Measurements from ENCODE around the gene KIF5C.

The KIF5C gene

DNA sequence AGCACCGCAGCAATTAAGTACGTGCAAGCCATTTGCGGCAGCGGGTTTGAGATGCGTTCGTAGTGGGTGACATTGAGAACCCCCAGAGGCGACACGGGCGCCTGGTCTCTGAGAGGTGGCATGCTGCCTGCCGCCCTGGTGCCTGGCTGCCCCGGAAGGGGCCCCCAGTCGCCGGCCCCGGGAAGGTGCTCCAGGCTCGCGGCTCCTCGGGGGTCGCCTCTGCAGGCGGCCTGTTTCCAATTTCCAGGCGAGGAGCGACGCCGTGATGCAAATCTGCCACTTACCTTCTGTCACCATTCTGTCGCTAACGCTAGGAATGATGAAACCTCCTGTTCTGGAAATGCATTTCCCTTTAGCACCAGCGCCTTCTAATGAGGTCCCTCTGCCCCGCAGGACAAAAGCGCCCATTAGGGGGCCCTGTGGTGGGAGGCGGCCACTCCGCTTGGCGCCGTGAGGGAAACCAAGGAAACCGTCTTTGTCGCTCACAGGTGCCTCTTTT lies 13.0 kb downstream of the KIF5C start:
- DNase-seq, result no peak

DNA sequence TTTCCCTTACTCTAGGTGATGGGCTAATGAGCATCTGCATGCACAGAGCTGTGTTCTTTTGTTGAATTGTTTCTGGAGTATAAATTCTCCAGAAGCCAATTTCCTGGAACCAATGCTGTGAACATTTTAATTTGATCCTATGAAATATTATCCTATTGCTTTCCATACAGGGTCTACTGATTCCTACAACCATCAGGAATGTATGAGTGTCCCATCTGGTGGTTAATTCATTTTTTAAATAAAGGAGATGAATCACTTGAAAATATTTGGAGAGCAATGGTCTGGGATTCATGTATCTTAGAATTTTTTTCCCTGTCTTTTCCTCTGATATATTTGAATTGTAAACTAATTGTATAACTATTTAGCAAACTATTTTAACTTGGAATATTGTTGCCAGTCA lies 14.0 kb downstream of the KIF5C start:
- DNase-seq, result no peak

DNA sequence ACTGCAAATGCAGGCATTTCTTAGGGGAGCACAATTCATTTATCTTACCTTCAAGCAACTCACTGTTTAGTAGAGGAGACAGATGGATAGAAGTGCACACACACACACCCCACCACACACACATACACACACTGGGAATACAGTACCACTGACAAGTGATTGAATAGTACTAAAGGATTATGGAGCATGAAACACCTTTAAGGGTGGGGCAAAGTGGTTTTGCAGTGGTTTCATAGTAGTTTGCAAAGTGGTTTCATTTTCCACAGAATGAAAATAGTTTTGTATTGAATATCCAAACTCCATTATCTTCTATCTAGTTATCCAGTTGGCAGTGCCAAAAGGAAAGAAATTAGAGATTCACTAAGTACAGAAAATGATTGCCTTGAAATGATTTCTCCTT lies 18.9 kb downstream of the KIF5C start:
- DNase-seq, result no peak

DNA sequence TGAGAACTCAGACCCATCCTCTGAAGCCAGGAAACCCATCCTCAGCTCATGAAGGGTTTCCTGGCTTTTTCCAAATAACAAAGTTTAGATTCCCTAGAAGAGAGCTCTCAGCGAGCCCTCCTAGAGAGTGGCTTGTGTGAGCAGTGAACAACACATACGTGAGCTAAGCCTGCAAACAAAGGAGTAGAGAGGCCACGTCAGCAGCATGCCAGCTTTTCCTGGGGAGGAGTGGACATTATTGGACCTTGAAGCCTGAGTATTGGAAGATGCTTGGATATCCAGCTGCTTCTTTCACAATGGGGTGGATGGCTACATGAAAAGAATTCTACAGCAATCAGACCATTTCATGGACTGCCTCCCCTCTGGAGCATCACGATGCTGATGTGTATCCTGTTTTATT lies 21.1 kb downstream of the KIF5C start:
- DNase-seq, result no peak

DNA sequence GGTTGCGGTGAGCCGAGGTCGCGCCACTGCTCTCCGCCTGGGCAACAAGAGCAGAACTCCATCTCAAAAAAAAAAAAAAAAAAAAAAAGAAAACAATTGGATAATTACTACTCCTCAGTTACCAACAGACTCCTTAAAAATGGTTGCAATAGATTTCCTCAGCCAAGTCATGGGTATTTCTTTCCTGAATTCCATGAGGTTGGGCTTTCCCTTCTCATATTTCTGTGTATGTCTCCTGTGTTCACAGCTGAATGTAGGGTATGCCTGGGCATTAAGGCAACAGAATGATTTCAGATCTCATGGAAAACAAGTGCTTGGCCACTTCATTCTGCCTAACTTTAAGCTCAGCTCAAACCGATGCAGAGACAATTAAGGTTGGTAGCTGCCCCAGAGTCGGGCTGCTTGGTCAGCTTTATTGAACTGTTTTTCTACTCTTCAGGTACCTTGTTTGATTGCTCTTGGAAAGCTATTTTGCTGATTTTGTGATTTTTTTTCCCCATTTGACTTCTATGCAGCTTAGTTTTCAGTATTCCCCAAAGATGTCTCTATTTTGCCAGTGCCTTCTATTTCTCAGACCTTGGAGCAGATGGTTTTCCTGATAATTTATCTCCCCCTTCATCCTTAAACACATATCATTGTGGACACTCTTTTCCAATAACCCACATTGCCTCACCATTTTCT lies 24.8 kb downstream of the KIF5C start:
- no peak for DNase-seq

DNA sequence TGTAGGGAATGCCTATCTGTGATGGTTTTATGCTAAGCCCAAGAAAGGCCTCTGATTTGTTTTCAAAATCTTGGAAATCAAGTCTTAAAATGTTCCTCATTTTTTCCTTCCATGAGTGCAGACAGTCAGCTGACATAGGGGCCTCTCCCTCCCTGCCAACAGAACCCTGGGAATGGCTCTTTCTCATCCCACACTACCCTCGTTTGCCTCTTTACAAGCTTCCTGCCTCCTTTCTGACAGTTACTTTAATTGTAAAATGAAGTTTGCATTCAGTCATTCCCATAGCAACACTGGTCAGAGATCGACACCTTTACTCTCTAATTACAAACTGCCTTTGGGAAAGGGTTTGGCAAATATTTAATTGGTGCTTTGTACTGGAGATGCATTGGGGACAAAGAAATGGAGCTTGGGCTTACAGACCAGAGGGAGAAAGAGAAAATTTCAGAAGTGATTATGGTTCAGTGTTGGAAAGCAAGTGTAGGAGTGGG lies 25.4 kb downstream of the KIF5C start:
- DNase-seq, result no peak

DNA sequence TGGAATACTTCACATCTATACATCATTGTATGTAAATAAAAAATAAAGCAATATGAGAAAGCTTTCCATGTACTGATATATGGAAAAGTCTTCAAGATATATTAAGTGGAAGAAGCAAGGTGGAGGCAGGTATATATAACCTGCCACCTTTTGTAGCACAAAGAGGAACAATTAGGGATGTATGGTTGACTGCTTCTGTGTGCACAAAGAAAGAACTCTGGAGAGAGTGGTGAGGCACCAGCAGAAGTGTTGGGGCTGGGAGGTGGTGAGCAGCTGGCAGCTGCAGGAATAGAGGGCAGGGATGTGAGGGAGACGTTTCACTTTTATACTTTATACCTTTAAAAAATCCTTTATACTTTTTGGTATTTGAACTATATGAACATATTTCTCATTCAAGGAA lies 26.1 kb downstream of the KIF5C start:
- no peak for DNase-seq

DNA sequence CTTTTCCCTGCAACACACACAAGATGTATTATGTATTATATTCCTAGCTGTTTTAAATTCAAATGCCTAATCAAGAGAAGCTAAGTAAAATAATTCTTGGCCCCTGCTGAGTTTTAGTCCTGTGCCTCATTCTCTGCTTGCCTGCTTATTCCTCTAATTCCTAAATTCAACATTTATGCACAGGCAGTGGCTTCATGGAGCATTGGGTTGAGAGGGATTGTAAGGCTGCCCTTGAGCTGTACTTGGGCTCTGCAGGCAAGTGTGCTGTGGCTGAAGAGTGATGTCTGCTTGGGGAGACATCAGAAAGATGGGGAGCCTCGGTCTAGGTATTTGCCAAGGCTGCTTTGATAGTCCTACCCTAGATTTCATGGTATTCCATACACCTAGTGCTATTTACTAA lies 27.8 kb downstream of the KIF5C start:
- no peak for DNase-seq

DNA sequence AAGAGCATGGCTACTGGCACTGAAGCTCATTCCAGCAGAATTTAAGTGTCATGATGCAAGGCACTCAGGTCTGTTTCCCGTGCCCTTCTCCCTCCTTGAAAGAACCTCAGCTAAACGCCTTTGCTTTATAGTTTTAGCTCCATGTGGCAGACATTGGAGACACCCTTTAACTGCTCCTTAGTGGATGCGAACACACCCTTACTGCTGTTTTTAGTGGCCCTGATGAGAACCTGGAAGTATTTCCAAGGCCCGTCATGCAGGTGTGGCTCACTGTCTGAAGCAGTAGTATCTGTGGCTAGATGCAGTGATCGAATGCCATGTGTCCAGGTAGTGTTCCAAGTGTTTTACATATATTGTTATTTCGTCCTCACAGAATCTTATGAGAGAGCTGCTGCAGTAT lies 28.3 kb downstream of the KIF5C start:
- DNase-seq, result no peak

DNA sequence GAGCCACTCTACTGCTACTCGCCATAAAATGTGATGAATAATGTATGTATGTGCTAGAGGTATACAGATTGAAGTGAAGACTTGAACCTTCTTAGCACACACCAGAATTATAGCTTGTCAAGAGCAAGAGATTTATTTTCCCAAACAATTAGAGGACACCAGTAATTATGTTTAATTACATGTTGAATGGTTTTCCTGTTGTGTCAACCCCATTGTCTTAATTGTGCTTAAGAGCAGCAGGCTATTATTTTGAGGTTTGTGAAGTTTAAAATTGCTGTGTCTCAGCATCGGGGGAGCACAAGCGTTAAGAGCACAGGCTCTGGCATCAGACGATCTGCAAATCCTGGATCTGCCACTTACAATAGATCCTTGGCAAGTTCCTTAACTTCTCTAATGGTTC lies 29.0 kb downstream of the KIF5C start:
- DNase-seq, result no peak

DNA sequence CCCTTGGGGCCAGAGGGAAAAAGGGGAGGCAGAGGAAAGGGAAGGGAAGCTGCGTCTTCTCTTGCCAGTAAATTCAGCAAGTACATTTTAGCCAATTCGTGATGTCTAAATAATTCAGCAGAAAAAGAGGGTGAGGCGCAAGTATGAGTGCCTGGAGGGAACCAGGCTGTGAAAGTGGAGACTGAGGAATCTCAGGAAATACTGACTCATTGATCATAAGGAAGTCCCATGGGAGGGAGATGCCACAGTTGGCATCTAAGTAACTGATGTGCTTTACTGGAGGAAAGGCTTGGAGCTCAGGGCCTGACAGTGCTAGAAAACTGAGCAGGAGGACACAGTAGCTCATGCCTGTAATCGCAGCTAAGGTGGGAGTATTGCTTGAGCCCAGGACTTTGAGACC lies 31.1 kb downstream of the KIF5C start:
- no peak for DNase-seq

DNA sequence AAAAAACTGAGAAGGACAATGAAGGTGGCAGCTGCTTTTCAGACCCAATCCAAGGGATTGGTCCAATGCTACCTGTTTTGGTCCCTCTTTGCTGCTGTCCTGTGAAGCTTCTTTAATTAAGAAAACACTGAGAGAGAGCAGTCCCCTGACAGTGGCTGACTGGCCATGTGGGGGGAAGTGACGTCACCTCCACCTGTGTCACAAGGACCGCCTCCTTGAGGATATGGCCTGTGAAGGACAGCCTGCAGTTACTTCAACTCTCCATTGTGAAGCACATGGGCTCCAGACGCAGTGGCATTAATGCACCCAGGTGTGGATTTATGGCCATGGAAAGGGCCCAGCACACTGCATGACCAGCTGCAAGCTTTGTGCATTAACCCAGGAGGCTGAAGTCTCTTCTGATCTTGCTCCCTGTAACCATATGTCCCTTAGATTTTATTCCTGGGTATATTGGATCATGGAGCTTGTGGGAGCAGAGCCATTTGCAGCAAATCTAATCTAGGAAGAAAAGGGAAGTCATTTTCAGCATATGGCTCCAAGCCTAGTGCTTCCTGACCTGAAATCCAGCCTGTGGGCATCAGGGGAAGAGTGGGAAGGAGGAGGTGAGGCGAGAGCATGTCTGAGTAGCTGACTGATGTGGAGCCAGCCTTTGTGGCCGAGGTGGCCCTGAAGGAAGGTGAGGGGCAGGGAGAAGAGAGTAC lies 32.2 kb downstream of the KIF5C start:
- no peak for DNase-seq

DNA sequence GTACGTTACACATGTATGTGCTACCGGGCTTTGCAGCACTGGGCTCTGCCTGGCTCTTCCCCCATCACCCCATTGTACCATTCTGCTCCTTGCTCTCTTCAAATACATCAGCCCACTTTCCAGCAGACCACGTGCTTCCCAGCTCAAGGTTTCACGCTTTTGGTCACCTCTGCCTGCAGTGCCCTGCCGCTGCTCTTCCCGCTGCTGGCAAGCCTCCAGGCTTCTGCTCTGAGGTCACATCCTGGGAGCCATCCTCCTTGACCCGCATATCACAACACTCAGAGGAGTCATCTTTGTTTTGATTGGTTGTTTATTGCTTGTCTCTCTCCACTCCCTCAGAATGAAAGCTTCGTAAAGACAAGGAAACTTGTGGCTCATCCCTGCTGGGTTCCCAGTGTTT lies 34.1 kb downstream of the KIF5C start:
- DNase-seq, result no peak

DNA sequence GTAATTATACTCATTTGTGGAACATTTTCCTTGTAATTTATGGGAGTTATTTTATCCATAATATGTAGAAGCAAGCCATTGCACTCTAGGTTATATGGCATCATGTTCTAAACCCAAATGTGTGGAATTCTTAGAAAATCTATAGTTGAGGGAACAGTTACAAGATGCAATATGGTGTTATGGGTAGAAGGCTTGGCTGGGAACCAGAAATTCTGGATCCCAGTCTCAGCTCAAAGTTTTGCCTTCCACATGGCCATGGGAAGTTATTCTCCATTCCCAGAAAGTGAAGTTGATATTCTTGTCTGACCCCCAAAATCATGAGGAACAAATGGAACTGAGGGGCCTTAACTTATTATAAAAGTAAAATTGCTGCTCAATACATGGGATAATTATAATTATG lies 38.0 kb downstream of the KIF5C start:
- DNase-seq, result no peak

DNA sequence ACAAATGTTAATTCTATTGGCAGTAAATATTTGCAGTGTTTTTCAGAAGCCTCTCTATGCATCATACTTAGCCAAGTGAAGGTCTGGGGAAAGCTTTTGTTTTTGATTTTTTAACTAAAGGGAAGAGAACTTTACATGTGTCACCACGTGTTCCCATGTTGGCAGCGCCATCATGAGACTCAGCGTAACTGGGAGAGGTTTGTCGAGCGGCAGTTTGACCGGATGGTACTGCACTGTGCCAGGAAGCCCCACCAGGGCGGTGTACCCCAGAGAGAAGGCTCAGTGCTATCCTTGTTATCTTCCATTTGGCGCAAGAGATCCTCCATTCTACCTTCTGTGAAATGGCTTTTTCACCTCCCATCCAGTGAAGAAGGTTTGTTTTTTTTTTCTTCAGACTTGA lies 38.5 kb downstream of the KIF5C start:
- DNase-seq, result no peak

DNA sequence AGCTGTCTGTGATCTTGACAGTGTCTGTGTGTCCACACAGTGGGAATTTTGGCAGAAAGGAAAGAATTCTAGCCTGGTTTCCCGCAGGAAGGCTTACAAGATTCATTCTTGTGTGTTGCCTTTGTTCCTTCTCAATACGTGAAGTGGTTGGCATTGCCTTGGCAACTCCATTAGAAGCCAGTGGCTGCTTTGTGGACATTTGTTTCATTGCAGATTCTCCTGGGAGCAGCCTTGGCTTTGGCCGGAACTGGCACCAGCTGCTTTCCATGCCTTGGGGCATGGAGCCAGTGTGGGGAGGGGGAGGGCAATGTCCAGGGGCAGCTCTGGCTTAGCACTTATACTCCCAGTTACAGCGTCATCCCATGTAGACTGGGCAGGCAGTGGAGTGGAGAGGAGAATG lies 39.4 kb downstream of the KIF5C start:
- no peak for DNase-seq

DNA sequence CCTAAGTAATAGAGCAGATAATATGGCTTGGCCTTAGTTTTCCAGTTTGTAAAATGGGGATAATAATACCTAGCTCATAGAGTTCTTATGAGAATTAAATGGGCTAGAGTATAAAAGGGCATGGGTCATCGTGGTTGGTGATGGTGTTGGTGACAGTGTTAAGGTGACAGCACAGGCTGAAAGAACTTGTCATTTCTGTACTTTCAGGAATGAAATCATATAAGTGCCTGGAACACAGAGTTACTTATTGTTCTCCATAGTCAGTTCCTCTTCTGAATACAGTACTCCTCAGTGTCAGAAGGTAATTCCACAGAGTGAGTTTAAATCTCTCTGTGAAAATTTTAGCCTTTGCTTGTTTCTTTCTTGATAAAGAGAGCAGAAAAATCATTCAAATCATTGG lies 42.4 kb downstream of the KIF5C start:
- DNase-seq, result no peak

DNA sequence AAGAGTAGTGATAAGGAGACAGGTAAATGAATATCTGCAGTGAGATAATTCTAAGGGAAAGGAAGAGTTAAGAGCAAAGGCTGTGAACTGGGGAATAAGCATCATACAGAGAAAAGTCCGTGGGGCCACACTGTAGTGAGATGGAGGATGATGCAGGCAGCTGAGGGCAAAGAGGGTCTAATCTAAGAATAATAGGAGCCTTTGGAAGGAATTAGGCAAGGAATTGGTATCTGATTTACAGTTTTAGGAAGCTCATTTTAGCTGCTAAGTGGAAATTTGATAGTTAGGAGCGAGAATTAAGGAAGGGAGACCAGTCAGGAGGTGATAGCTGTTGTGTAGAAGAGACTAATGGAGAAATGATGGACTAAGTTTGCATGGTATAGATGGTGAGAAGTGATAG lies 43.5 kb downstream of the KIF5C start:
- DNase-seq, result no peak

DNA sequence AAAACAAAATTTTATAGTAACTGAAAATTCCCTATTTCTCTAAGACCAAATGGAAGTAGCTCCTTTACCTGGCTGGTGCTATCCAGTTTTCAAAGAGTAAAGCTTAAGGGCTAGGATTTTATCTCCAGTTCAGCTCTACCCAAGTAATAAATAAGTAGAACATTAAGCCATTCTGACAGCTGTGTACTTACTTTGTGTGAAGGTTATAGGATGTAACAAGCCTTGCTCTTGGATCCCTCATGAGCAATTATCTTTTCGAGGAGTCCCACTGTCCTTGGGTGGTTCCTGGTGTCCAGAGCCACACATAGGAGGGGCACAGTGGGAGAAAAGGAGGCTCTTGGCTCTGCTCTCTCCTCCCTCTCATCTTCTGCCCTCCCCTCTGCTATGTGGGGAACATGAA lies 45.5 kb downstream of the KIF5C start:
- no peak for DNase-seq

DNA sequence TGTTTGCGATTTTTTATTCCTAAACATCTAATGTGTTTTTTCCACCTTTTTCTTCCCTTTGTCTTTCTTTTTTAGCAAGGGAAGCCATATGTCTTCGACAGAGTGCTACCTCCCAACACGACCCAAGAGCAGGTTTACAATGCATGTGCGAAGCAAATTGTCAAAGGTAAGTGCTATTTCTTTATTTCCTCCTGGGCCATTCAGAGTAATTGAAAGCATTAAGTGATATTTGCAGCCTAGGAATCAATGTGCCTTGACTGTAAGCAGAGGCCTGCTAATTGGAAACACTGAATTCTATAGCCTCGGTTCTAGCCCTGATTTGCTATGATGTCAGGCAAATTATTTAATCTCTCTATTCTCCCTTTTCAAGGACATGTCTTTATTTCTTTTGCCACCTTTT lies 47.0 kb downstream of the KIF5C start:
- no peak for DNase-seq

DNA sequence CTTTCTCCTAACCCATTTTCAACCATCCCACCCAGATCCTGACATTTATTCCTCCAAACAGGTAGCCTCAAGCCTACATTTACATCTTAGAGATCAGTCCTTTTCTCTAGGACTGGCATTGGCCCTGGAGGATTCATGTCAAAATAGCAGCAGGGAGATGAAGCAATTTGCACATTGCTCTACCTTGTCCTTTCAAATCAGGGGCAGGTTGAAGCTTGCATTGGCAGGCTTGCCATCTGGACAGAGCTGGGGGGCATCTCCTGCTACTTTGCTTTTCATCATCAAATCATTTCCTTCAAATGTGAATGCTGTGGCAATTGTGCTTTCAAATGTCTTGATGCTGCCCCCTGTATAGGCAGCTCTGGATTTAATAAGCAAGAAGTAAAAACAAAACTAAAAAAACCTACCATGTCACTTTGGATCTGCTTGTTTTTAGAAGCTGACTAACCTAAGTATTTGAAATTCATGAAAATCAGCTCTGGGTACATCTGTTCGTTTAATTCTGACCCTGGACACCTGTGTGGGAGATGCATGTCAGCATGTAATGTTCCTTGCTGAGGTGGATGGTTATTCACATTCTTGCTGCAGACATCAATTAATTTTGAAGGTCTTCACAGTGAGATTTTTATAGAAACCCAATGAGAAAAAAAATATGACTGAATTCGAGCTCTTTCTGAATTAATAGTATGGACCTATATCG lies 47.9 kb downstream of the KIF5C start:
- DNase-seq, result no peak

DNA sequence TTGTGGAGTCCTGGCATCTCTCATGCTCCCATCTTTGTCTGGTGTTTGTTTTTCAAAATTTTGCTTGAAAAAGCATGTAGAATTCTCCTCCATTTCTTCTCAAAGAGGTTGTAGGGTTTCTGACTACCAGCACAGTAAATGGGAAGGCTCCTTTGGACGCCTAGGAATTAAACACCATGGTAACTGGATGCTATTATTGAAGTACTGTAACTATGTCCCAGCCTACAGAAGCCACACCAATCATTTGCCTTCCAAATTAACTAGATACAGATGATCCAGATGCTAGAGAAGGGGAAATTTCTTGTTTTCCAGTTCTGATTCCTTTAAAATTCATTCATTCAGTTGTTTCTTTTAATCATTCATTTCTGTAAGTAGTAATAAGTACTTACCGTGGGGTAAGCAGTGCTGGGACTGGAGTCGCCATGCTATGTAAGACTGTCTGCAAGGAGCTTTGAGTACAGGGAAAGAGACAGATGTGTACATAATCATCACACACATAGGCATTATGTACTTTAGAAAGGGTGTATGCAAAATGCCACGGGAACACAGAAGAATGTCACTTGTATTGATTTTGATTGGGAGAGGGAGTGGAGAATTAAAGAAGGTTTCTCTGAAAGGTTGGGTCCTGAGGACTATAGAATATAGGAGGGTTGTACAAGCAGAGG lies 49.6 kb downstream of the KIF5C start:
- no peak for DNase-seq

DNA sequence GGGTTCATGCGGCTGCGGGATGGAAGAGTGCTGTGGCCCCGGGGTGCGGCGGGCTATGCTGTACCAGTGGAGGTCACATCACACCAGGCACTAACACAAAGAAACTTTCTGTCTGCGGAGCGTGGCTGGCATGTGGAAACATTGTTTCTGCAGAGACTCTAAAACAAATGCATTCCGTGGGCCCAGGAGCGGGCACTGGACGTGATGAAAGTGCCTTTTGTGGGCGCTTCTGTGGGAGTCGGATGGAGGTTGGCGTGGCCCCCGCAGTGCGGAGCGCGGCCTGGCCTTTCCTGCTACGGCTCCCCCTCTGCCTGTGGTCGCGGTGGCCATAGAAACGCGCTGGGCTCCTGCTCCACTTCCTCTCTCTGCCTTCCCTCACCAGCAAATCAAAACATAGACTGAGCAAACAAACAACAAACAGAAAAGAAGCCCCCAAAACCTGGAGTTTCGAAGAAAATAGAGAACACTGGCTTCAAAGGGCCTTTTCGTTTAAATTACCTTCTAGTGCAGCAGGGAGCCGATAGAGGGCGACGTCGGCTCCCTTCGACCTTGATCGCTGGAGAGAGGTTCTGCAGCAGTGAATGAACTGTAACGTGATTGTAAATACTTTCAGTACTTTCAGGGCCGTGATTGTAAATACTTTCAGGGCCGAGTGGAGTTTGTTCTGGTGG lies 51.4 kb downstream of the KIF5C start:
- DNase-seq, result no peak
